HG02840 (cell line): ENCODE measurements around the gene FAH.
"Not testable (repeated sequence)": the region's sequence is repeated elsewhere in the genome, so short reads cannot be mapped to it uniquely, and the experiment has no call there.

ENCODE experiments used
- ATAC-seq: cut with Tn5 transposase; IDR thresholded peaks from one replicate; pipeline ENCODE4 v1.9.1; 2021; ENCODE audit warnings: mild to moderate bottlenecking, moderate library complexity, moderate number of reproducible peaks; ENCODE audit not compliant: unreplicated experiment, low FRiP score

FAH gene

DNA sequence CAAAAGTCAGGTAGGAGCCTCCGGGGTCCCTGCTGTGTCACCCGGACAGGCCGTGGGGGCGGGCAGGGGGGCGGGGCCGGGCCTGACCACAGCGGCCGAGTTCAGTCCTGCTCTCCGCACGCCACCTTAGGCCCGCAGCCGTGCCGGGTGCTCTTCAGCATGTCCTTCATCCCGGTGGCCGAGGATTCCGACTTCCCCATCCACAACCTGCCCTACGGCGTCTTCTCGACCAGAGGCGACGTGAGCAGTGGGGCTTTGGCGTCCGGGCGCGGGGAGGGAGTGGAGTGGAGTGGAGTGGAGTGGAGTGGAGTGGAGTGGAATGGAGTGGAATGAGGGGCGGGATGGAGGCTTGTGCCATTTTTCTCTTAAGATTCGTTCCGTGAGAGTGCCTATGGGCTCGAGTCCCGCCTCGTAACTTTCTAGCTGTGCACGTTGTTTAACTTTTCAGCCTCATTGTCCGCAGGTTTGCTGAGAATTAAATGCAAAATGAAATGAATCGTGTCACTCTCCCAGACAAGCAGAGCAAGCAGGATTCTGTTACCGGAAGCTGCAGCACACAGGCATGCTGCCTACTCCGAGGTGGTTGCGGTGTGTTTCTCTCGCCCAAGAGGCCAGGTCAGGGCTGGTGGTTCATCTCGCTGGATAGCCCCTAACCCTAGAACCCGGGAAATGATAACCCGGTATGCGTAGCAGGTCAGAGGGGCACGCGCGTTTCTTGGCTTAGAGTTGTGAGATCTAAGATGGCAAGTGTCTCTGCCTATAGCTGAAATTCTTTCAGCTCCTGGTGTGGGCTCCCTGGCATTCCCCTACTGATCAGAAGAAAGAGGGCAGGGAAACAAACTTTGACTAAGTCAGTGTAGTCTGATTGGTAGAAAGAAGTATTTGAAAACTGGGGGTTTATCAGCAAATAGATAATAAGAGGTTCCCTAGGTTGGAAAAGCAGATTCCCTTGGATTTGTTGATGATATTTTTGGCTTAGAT, at the start of gene FAH:
Gene FAH, plus strand, starts transcription at position 104 of the 981 bp plus-strand sequence. Its CDS starts 56 bp downstream, at position 160.
- no peak for ATAC-seq

GRCh38 chr15:80105193-80105592, 47.6 kb upstream of the FAH start:
- no peak for ATAC-seq

DNA sequence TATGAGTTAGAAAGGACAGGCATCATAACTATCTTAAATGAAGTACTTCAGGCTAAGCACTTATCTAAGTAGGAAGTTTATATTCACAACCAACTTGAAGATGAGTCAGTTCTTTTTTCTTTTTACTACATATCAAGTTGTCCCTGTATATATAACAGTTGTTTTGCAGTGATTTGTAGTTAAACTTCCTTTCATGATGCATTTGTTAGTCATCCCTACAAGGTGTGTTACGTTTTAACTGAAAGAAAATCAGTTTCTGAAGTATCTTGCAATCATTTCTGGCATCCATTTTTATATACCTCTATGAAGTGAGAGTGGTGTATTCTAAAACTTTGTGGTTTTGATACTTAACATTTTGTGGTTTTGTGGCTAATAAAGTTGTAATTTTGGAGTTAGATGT, 47.2 kb upstream of the FAH start:
- no peak for ATAC-seq

DNA sequence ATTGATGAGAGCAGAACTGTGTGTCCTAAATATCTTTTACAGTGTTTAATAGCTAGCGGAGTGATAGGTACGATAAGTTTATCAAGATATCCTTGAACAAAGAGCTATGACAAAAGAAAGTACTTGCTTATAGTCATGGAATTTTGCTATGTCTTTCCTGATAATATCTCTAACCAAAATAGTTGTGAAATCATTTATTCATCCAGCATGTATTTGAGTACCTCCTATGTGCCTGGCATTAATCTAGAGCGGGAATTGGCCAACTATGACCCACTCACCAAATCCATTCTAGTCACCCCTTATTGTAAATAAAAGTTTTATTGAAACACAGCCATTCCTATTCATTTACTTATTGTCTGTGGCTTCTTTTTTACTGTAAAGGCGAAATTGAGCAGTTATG, 46.7 kb upstream of the FAH start:
- no peak for ATAC-seq

DNA sequence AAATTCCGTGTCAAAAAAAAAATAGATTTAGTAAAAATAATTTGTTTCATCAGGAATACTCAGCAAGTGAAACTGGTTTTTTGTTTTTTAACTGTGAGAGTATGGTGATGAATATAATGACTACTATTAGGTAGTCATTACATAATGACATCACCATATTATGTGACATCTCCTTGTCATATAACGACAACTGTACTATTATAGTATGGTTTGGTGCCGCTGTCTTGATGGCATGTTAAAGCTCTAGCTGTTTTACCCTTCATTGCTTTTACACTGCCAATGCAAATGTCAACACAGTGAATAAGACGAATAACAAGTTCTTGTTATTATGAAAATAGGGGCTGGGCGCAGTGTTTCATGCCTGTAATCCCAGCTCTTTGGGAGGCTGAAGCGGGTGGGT, 45.6 kb upstream of the FAH start:
- ATAC-seq: no peak

- ATAC-seq: no peak
Measured at GRCh38 chr15:80107774-80108173, 45.0 kb upstream of the FAH start.

DNA sequence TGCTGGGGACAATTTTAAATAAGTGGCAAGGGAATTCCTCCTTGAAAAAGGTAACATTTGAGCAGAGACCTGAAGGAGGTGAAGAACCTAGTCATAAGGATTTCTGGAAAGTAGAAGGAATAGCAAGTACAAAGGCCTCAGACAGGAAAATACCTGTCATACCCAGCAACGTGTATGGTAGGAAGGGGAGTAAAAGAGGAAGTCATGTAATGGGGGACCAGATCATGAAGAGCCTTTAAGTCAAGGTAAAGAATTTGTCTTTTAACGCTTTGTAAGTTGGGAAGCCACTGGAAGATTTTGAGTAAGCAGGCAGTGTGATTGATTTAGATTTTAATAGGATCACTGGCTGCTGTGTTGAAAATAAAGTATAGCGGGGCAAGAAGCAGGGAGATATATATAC, 43.4 kb upstream of the FAH start:
- no peak for ATAC-seq

- ATAC-seq: no peak
Measured at GRCh38 chr15:80110920-80111319, 41.9 kb upstream of the FAH start.

DNA sequence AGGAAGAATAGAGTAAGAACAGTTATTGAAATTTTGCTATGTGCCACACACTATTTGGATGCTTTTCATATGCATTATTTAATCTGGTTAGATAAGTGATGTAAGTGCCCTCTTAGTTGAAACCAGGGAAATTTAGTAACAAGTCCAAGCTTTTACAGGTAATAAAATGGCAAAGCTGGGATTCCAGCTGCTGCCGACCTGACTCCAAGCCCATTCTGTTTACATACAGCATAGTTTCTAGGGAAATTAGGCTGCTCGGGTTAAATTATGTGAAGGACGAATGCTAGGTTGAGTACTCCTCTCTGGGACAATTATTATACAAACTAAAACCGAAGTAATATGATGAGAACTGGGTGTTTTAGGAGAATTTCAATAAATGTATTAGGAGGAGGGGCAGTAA, 38.7 kb upstream of the FAH start:
- no peak for ATAC-seq

- ATAC-seq: no peak
Measured at GRCh38 chr15:80115021-80115420, 37.8 kb upstream of the FAH start.

- ATAC-seq: no peak
Measured at GRCh38 chr15:80118956-80119355, 33.8 kb upstream of the FAH start.

DNA sequence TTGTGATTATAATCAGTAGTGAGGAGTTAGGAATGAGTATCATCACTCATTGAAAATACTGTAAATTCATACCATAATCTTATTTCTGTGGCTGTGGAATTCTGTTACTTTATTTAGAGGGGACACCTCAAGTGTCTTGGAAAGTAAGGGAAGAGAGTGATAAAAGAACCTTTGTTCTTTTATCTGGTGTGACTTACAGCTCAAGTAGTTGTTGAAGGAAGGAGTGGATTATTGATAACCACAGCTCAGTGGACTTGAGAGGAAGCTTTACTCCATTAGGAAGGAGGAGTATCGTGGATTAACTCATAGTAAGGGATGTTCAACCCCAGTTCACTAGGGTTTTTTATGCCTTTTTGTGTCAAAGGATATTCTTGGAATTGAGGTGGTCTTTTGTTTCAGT, 32.2 kb upstream of the FAH start:
- ATAC-seq: no peak

GRCh38 chr15:80121546-80121945, 31.3 kb upstream of the FAH start:
- ATAC-seq: no peak

DNA sequence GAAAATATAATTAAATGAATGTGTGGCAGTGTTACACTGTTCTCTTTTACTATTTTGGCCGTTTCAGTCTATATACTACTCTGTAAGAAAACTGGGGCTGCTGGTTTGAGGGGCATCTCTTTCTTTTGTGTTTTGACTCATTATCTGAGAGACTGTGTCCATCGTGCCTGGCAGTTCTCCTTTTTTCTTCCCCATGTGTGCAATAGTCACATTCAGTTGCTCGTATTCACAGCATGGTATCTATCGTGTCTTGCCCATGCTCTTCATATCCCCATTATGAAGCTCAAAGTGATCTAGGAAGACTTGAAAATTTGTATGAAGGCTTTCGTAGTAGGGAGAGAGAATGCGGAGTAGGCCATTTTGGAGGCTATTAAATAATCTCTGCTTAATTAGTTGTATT, 29.8 kb upstream of the FAH start:
- no peak for ATAC-seq

DNA sequence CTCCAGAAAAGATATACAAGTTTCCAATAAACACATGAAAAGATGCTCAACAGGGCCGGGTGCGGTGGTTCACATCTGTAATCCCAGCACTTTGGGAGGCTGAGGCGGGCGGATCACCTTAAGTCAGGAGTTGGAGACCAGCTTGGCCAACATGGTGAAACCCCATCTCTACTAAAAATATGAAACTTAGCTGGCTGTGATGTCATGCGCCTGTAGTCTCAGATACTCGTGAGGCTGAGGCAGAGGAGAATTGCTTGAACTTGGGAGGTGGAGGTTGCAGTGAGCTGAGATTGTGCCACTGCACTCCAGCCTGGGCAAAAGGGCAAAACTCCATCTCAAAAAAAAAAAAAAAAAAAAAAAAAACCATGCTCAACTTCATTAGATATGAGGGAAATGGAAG, 25.5 kb upstream of the FAH start:
- not testable (repeated sequence) for ATAC-seq

- no peak for ATAC-seq
Measured at GRCh38 chr15:80127911-80128310, 24.9 kb upstream of the FAH start.

DNA sequence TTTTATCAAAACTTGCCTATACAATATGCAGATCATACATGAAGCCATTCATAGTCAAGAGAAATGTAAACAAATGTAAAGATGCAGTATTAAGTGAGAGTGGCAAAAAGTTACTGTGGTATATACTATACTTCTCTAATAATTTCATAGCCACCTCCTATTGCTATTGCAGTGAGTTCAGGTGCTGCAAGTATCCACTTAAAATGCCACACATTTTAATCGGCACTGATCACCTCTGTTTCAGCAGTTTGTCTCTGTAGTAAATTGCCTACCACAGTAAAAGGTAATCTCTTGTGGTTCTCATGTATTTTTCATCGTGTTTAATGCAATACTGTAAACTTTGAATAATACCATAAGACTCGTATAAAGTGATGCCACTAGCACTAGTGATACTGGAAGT, 20.4 kb upstream of the FAH start:
- no peak for ATAC-seq

DNA sequence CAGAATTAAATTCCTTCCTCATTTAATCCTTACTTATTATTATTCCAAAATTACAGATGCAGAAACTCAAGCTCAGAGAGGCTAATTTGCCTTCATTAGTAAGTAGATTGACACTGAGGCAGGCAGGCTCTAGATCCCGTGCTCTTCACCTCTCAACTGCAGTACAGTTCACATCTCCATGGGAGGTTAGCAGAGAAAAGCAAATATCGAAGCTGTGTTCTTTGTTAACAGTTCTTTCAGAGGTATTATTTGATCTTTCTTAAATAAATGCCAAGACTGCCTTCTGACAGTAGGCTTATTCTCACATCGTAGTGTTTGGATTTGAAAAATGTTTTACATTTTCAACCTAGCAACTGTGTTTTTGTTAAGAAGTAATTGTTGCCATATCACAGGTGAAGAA, 15.9 kb upstream of the FAH start:
- ATAC-seq: no peak

- no peak for ATAC-seq
Measured at GRCh38 chr15:80138961-80139360, 13.8 kb upstream of the FAH start.

- no peak for ATAC-seq
Measured at GRCh38 chr15:80140909-80141308, 11.9 kb upstream of the FAH start.

GRCh38 chr15:80141916-80142598, 10.7 kb upstream of the FAH start:
- no peak for ATAC-seq

DNA sequence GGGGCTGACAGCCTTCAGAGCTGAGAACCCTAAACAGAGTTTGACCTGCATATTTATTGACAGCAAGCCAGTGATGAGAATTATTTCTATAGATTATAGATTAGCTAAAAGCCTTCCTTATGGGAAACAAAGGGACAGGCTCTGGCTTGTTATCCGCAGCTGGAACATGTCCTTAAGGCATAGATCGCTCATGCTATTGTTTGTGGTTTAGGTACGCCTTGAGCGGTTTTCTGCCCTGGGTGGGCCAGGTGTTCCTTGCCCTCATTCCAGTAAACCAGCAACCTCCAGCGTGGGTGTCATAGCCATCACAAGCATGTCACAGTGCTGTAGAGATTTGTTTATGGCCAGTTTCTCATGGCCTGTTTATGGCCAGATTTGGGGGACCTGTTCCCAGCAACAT, 10.2 kb upstream of the FAH start:
- ATAC-seq: no peak
